GM12878 (cell line): ENCODE results near the gene GPR18. TPM values are rescaled to one million over a fixed set of nuclear protein-coding genes. Genes with fewer than 3 reads are reported as not detected.

ENCODE experiments used
- ATAC-seq: fragments of 200-7000 bp; cut with Tn5 transposase; 3 replicates; pipeline ENCODE4 v1.9.1; 2020; ENCODE audit warnings: mild to moderate bottlenecking, moderate library complexity
- BruUV-seq: library from RNA; stranded (reverse); fragments of 400-500 nt; replicated peaks from 2 replicates; lab custom pipeline; 2021; lab: Mats Ljungman, UMichigan
- CTCF ChIA-PET: fragments of 300-600 bp; sonication (Branson Sonifier 250); formaldehyde crosslinking; extraction: SDS; loops from one replicate; lab custom pipeline; 2021; ENCODE audit warnings: inconsistent platforms; lab: Yijun Ruan, JAX
- POLR2A ChIA-PET: fragments of 350-600 bp; formaldehyde crosslinking; extraction: SDS; loops from one replicate; lab custom pipeline; 2021; ENCODE audit warnings: inconsistent platforms; lab: Charles Lee
- RAD21 ChIA-PET: fragments of 300-600 bp; sonication (Branson Sonifier 250); formaldehyde crosslinking; loops from one replicate; lab custom pipeline; 2023; ENCODE audit warnings: antibody characterized with exemption; ENCODE audit not compliant: unreplicated experiment; lab: Charles Lee
- SMC1A ChIA-PET: fragments of 300-600 bp; sonication (Branson Sonifier 250); formaldehyde crosslinking; loops from one replicate; lab custom pipeline; 2023; ENCODE audit not compliant: unreplicated experiment, uncharacterized antibody; lab: Charles Lee
- DNase-seq: peaks from one replicate; pipeline ENCODE4 v3.0.0-alpha.2; 2011; ENCODE audit warnings: low read depth, low spot score
- FAIRE-seq: peaks from 3 replicates; lab custom pipeline; 2011; peaks lifted over from hg19 to GRCh38; lab: Jason Lieb, UNC
- H2AFZ ChIP-seq: 2 replicates; pipeline ENCODE4 v1.6.0; 2011; ENCODE audit warnings: low read depth, low read length, control low read depth; ENCODE audit not compliant: control insufficient read depth
- H3K27ac ChIP-seq: 2 replicates; pipeline ENCODE4 v1.5.1; 2011; ENCODE audit warnings: control low read depth; ENCODE audit not compliant: control insufficient read depth, insufficient read depth
- H3K27me3 ChIP-seq, 2 experiments: replicated peaks in 1 of 2; 2 replicates each; pipeline versions ENCODE4 v1.6.0 to v1.6.1; 2011; ENCODE audit warnings: low read length in 1 of 2; ENCODE audit not compliant: control insufficient read depth in 2 of 2, insufficient read depth in 2 of 2
- H3K36me3 ChIP-seq, 2 experiments: 2 replicates each; pipeline ENCODE4 v1.5.1; 2011; ENCODE audit warnings: low read length in 1 of 2; ENCODE audit not compliant: control insufficient read depth in 2 of 2, insufficient read depth in 2 of 2
- H3K4me1 ChIP-seq: 2 replicates; pipeline ENCODE4 v1.6.1; 2011; ENCODE audit warnings: mild to moderate bottlenecking, low read length, moderate library complexity, mixed read lengths; ENCODE audit not compliant: control insufficient read depth, insufficient read depth
- H3K4me2 ChIP-seq: 2 replicates; pipeline ENCODE4 v1.6.0; 2011; ENCODE audit warnings: control low read depth; ENCODE audit not compliant: control insufficient read depth, insufficient read depth
- H3K4me3 ChIP-seq: fragments of 200-600 bp; sonication (generic); 2 replicates; pipeline ENCODE4 v1.5.1; 2016
- H3K79me2 ChIP-seq: 2 replicates; pipeline ENCODE4 v1.6.0; 2011; ENCODE audit warnings: low read length; ENCODE audit not compliant: control insufficient read depth, insufficient read depth
- H3K9ac ChIP-seq: 2 replicates; pipeline ENCODE4 v1.8.0; 2011; ENCODE audit warnings: low read length, control low read depth, mixed read lengths; ENCODE audit not compliant: control insufficient read depth, insufficient read depth
- H3K9me3 ChIP-seq: replicated peaks from 3 replicates; pipeline ENCODE4 v1.5.1; 2011; ENCODE audit warnings: mild to moderate bottlenecking, low read length; ENCODE audit not compliant: control insufficient read depth, insufficient read depth
- H4K20me1 ChIP-seq: 2 replicates; pipeline ENCODE4 v1.6.0; 2011; ENCODE audit not compliant: control insufficient read depth, insufficient read depth
- ATF7 ChIP-seq: fragments of 450-650 bp; IDR thresholded peaks from 2 replicates; pipeline ENCODE4 v1.6.1; 2016; ENCODE audit warnings: low read depth, mild to moderate bottlenecking
- E2F8 ChIP-seq: fragments of 450-650 bp; IDR thresholded peaks from 2 replicates; pipeline ENCODE4 v1.6.1; 2018; ENCODE audit warnings: mild to moderate bottlenecking, low read depth, moderate library complexity; ENCODE audit not compliant: partially characterized antibody
- EED ChIP-seq: sonication (generic); IDR thresholded peaks from 2 replicates; pipeline ENCODE4 v1.6.1; 2016; ENCODE audit warnings: antibody characterized with exemption, low read depth
- EZH2 ChIP-seq: IDR thresholded peaks from 2 replicates; pipeline ENCODE4 v1.6.1; 2012; ENCODE audit warnings: low read depth, mild to moderate bottlenecking, control low read depth, inconsistent platforms, low read length, borderline replicate concordance; ENCODE audit not compliant: control insufficient read depth
- GABPA ChIP-seq: IDR thresholded peaks from 2 replicates; pipeline ENCODE4 v1.6.1; 2014; ENCODE audit warnings: antibody characterized with exemption, low read depth, mild to moderate bottlenecking, inconsistent platforms
- GATAD2B ChIP-seq: fragments of 450-650 bp; conservative IDR thresholded peaks from 2 replicates; pipeline ENCODE4 v1.6.1; 2017; ENCODE audit warnings: low read depth, mild to moderate bottlenecking, moderate library complexity
- HCFC1 ChIP-seq: fragments of 150-350 bp; IDR thresholded peaks from 2 replicates; pipeline ENCODE4 v1.6.1; 2014; ENCODE audit warnings: low read length
- MEF2A ChIP-seq: IDR thresholded peaks from 2 replicates; pipeline ENCODE4 v1.6.1; 2011; ENCODE audit warnings: low read depth, mild to moderate bottlenecking, low read length, moderate library complexity; ENCODE audit not compliant: insufficient read depth
- PAX5 ChIP-seq: IDR thresholded peaks from 2 replicates; pipeline ENCODE4 v1.6.1; 2011; ENCODE audit warnings: low read depth, low read length, borderline replicate concordance
- YY1 ChIP-seq: IDR thresholded peaks from 2 replicates; pipeline ENCODE4 v1.6.1; 2011; ENCODE audit warnings: low read depth, mild to moderate bottlenecking, low read length
- ZBTB11 ChIP-seq: fragments of 450-650 bp; formaldehyde crosslinking; IDR thresholded peaks from 2 replicates; pipeline ENCODE4 v1.5.0; 2022; ENCODE audit warnings: mild to moderate bottlenecking, missing genetic modification characterization
- WGBS: methylation state at CpG from one replicate; pipeline ENCODE4 v1.1.6; 2016; ENCODE audit warnings: low lambda C conversion rate; ENCODE audit not compliant: insufficient replicate concordance, insufficient coverage; ENCODE audit errors: missing lambda C conversion rate; 5-methylcytosine and 5-hydroxymethylcytosine counted together
- in situ Hi-C: fragments of 300-500 bp; cut with MboI; formaldehyde crosslinking; loops from 9 replicates; pipeline ENCODE4 v1.14.3; 2018; ENCODE audit warnings: mixed read lengths
- intact Hi-C: fragments of 100-400 bp; cut with micrococcal nuclease; formaldehyde crosslinking; loops from one replicate; pipeline ENCODE4 v1.14.2; 2022; ENCODE audit not compliant: unreplicated experiment
- polyA plus RNA-seq, 11 experiments: library from polyadenylated mRNA; depleted of rRNA in 4 of 11; unstranded in 6 of 11; stranded (reverse) in 5 of 11; fragments of >200 nt; fragmentation: Nextera tagmentation in 4 of 11; fragmentation: Illumina TruSeq in 1 of 11; extraction: Ambion mirVana in 4 of 11; extraction: Trizol in 1 of 11; gene quantifications; 1 replicate in 1 of 11; 2 replicates in 10 of 11; pipeline versions ENCODE4 v1.2.1 to v1.2.3, GENCODE V29; 2011 to 2016; ENCODE audit warnings: inconsistent platforms in 2 of 11, missing spikeins in 2 of 11, low read depth in 1 of 11
- total RNA-seq, 4 experiments: library from RNA; depleted of rRNA in 3 of 4; stranded (reverse); fragments of >200 nt in 3 of 4; fragmentation: Illumina TruSeq in 1 of 4; extraction: Trizol in 1 of 4; gene quantifications; 2 replicates each; pipeline versions ENCODE4 v1.2.1 to v1.2.3, GENCODE V29; 2013 to 2021
- TF ChIP-seq, protein P1 (sequence below): IDR thresholded peaks from 2 replicates; pipeline ENCODE4 v1.6.1; 2011; ENCODE audit warnings: mild to moderate bottlenecking, low read depth, low read length, moderate library complexity; ENCODE audit not compliant: insufficient replicate concordance
- TF ChIP-seq, protein P2 (sequence below): IDR thresholded peaks from 2 replicates; pipeline ENCODE4 v1.6.1; 2012; ENCODE audit warnings: low read length, inconsistent platforms

GPR18 gene
- total and polyA plus RNA-seq, 10 of the 15 experiments (the other 5 are each of a cell fraction or from before 2014, with no cell fraction given) = 3.3 to 12.9 (median 5.2) TPM

DNA sequence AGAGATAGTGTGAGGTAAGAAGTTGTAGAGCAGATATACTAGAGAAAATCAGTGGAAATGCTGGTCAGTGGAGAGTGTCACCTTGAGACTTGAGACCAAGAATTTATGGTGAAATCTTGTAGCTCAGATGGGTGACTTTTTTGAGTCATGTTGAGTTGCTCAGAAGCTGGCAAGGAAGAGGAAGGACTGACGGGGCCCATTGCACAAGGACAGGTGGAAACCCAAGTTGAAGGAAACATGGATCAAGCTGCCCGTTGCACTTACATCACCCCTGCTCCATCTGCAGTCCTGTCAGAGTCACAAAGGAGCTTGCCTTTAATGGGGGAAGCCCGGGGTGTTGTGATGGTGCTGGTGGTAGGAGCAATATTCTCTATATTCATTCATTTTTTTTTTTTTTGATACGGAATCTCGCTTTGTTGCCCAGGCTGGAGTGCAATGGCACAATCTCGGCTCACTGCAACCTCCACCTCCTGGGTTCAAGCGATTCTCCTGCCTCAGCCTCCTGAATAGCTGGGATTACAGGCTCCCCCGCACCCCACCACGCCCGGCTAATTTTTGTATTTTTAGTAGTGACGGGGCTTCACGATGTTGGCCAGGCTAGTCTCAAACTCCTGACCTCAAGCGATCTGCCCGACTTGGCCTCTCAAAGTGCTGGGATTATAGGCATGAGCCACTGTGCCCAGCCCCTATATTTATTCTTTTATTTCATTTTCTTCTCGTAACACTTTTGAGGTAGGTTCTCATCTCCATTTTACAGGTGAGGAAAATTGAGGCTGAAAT lies 30.1 kb downstream of the GPR18 start:
- FAIRE-seq (no peak), DNase-seq (no peak), ATAC-seq (peak; percentile 9)
- SMC1A ChIA-PET = interaction anchor here (0.7 to 1.7 kb wide), 10 partner anchors 9 to 1056 kb away, joined by 3 to 18 read pairs (median 4); partner anchors contain the start of gene GPR18
- H3K27me3 ChIP-seq = no peaks in the 10 kb centered on the region
- H3K27ac ChIP-seq = peak overlapping the region; percentile 87
- BruUV-seq = no TSS peak
- CTCF ChIA-PET = interaction anchor here (0.6 to 1.6 kb wide), 8 partner anchors 24 to 51 kb away, joined by 3 to 10 read pairs (median 3); partner anchors contain the start of genes GPR18 and UBAC2
- peak overlapping the region; percentile 10; the same call in 1 of the 2 replicates for H3K9ac ChIP-seq
- RAD21 ChIA-PET = interaction anchor here (0.9 to 1.7 kb wide), 5 partner anchors 24 to 52 kb away, joined by 3 to 6 read pairs (median 5); partner anchors contain the start of genes GPR18 and UBAC2
- H2AFZ ChIP-seq = no peak overlapping the region
- H3K9me3 ChIP-seq = no peaks in the 10 kb centered on the region; the same call in 2 of the 3 replicates
- intact Hi-C loops = loop anchor here (2.0 kb wide), 2 partner anchors 27 to 31 kb away; partner anchors contain the start of genes GPR18 and UBAC2
- H3K4me1 ChIP-seq = peaks cover 49% of the 10 kb centered on the region
- H4K20me1 ChIP-seq = peaks cover 4% of the 10 kb centered on the region; the same call in 1 of the 2 replicates
- peak overlapping the region; percentile 17; the same call in 1 of the 2 replicates for H3K4me3 ChIP-seq
- in situ Hi-C loops = no loop called here
- WGBS = 22% methylated on average over 14 of the region's 15 CpGs
- H3K36me3 ChIP-seq = no peaks in the 10 kb centered on the region
- peaks cover 63% of the 10 kb centered on the region for H3K79me2 ChIP-seq
- POLR2A ChIA-PET = interaction anchor here (0.8 to 1.2 kb wide), 3 partner anchors 11 to 25 kb away, joined by 3 to 4 read pairs (median 3); no protein-coding TSS in a partner anchor
- H3K4me2 ChIP-seq = peak overlapping the region; percentile 89
- TF ChIP-seq MEF2A (no peak), GABPA (no peak), PAX5 (no peak), ZBTB11 (CRISPR knock-in tag) (no peak), EZH2 (no peak), GATAD2B (no peak), EED (no peak), YY1 (0 out of 2 replicates have a peak, but pooled peaks have one; percentile 7), E2F8 (no peak), HCFC1 (no peak), ATF7 (no peak)
- TF ChIP-seq, protein P1, sequence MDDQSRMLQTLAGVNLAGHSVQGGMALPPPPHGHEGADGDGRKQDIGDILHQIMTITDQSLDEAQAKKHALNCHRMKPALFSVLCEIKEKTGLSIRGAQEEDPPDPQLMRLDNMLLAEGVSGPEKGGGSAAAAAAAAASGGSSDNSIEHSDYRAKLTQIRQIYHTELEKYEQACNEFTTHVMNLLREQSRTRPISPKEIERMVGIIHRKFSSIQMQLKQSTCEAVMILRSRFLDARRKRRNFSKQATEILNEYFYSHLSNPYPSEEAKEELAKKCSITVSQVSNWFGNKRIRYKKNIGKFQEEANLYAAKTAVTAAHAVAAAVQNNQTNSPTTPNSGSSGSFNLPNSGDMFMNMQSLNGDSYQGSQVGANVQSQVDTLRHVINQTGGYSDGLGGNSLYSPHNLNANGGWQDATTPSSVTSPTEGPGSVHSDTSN = no peak
- TF ChIP-seq, protein P2, sequence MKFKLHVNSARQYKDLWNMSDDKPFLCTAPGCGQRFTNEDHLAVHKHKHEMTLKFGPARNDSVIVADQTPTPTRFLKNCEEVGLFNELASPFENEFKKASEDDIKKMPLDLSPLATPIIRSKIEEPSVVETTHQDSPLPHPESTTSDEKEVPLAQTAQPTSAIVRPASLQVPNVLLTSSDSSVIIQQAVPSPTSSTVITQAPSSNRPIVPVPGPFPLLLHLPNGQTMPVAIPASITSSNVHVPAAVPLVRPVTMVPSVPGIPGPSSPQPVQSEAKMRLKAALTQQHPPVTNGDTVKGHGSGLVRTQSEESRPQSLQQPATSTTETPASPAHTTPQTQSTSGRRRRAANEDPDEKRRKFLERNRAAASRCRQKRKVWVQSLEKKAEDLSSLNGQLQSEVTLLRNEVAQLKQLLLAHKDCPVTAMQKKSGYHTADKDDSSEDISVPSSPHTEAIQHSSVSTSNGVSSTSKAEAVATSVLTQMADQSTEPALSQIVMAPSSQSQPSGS = no peak
